Measurements from ENCODE around the gene POLDIP2.

Gene POLDIP2

DNA sequence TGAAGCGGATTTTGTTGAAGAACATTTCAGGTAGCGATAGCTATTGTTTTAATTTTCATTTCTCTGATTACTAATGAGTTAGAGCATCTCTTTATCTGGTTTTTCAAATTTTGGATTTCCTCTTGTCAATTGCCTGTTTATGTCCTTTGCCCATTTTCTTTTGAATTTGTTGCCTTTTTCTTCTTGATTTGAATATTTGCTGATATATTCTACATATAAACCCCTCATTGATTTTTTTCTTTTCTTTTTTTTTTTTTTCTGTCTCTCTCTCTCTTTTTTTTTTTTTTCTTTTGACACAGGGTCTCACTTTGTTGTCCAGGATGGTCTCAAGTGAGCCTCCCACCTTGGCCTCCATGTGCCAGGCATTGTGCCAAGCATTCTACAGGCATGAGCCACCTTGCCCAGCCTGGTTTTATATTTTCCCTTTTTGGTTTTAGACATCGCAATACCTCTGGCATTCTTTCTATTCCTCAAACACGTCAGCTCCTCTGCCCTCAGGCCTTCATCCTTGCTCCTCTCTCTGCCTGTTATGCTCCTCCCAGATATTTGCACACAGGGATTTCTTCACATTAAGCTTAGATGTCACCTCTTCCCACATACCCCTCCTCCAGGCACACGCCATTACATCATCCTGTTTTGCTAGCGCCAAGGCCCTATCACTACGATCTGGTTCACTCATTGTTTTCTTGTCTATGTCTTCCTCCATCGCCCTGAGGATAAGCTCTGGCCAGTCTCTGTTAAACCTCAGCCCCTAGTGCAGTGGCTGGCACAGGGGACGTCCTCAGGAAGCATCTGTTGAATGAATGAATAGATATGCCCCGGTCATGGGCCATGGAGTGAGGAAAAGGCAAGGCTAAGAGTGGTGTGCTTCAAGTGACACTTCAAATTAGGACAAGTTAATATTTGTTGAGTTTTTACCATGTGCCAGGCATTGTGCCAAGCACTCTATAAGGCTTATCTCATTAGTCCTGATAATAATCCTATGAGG lies 22.8 kb upstream of the POLDIP2 start:
- no peak for DNase-seq (ENCODE audit: low spot score)
- TF ChIP-seq, protein P1, sequence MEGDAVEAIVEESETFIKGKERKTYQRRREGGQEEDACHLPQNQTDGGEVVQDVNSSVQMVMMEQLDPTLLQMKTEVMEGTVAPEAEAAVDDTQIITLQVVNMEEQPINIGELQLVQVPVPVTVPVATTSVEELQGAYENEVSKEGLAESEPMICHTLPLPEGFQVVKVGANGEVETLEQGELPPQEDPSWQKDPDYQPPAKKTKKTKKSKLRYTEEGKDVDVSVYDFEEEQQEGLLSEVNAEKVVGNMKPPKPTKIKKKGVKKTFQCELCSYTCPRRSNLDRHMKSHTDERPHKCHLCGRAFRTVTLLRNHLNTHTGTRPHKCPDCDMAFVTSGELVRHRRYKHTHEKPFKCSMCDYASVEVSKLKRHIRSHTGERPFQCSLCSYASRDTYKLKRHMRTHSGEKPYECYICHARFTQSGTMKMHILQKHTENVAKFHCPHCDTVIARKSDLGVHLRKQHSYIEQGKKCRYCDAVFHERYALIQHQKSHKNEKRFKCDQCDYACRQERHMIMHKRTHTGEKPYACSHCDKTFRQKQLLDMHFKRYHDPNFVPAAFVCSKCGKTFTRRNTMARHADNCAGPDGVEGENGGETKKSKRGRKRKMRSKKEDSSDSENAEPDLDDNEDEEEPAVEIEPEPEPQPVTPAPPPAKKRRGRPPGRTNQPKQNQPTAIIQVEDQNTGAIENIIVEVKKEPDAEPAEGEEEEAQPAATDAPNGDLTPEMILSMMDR (IDR thresholded peaks at IDR 0.05; ENCODE audit: extremely low read depth, missing control alignments): no peak

DNA sequence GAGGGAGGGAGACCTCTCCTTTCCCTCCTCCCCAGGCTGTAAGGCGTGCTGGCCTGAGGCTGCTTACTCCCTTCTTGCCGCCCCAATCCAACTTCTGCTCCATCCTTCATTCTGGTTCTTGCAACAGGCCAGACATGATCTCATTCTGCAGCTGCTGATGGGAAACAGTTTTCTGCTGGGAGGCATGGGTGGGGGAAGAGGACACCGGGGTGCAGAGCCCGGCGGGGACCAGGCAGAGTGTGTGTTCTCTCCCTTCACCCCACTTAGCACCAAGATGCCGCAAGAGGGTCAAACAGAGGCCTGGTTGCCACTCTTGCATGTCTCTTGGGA lies 15.6 kb upstream of the POLDIP2 start:
- TF ChIP-seq, protein P1 (IDR thresholded peaks at IDR 0.05; ENCODE audit: extremely low read depth, missing control alignments): no peak
- no peak for DNase-seq (ENCODE audit: low spot score)

DNA sequence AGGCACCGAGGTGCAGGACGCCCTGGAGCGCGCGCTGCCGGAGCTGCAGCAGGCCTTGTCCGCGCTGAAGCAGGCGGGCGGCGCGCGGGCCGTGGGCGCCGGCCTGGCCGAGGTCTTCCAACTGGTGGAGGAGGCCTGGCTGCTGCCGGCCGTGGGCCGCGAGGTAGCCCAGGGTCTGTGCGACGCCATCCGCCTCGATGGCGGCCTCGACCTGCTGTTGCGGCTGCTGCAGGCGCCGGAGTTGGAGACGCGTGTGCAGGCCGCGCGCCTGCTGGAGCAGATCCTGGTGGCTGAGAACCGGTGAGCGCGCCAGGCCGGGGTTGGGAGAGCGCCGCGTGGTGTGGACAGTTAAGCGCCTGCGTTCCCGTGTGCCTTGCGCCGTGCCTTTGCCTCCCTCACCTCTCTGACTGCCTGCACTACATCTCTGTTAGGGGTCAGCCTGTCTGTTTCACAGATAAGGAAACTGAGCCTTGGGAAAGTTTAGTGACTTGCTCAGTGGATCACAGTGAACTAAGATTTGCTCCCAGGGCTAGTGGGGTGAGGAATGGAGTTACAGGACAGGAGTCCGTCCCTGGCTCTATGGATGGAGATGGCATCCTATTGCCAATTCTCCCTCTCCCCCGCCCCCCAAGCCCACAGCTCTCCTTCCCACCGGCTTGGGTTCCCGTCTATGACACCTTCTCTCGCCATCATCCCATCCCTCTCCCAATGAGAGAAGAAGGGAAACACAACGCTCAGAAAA lies 15.0 kb upstream of the POLDIP2 start:
- no peak for DNase-seq (ENCODE audit: low spot score)
- TF ChIP-seq, protein P1 (IDR thresholded peaks at IDR 0.05; ENCODE audit: extremely low read depth, missing control alignments): no peak

DNA sequence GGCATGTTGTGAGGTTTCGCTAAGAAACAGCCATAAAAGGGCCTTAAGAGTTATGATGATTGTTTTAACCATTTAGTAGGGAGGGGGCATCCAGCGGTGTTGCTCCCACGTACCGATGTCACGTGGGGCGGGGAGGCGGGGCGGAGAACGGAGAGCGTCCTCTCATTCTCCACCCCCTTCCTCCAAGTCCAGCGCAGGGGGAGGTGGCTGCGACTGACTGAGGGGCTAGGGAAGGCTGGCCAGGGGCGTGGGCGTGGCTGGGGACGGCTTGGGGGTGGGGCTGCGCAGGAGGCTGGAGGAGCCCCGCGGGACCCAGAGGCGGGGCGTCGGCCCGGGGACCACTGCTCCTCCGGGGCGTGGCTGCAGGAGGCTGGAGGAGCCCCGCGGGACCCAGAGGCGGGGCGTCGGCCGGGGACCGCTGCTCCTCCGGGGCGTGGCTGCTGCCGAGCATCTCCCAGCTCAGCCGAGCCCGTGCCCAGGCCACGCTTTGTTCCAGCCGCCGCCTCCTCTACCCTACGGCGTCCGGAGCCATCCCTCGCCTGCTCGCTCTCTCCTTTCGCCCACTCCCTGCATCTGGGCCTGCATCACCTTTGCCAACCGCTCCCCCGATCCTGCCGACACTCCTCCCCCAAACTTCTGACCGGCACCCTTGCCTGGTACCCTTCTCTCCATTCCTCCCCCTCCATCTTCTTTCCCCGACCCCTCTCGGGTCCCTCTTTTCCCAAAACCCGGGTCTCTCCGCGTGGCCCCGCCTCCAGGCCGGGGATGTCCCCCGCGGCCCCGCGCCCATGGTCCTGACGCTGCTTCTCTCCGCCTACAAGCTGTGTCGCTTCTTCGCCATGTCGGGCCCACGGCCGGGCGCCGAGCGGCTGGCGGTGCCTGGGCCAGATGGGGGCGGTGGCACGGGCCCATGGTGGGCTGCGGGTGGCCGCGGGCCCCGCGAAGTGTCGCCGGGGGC lies 14.2 kb upstream of the POLDIP2 start, which contains the start of gene SARM1:
Gene SARM1, plus strand, starts transcription at position 450 of the 958 bp plus-strand sequence. Its CDS starts 339 bp downstream, at position 789.
- TF ChIP-seq, protein P1 (IDR thresholded peaks at IDR 0.05; ENCODE audit: extremely low read depth, missing control alignments): no peak
- DNase-seq (ENCODE audit: low spot score): peak; percentile 96

DNA sequence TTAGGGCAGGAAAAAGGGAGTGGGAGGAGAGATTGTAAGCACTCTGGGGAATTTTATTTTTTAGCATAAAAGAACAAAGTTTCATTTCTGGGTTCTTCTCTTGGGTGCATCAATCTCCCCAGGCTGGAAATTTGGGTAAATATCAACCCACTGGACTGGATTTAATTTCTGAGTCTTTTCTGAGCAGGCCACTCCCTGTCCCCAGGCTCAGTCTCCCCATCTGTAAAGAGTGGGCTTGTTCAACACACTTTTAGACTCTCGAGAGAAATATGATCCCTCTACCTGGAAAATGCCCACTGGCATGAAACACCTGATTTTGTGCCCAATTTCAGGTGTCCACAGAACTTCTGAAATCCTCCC lies 13.4 kb upstream of the POLDIP2 start:
- no peak for DNase-seq (ENCODE audit: low spot score)
- TF ChIP-seq, protein P1 (IDR thresholded peaks at IDR 0.05; ENCODE audit: extremely low read depth, missing control alignments): no peak

DNA sequence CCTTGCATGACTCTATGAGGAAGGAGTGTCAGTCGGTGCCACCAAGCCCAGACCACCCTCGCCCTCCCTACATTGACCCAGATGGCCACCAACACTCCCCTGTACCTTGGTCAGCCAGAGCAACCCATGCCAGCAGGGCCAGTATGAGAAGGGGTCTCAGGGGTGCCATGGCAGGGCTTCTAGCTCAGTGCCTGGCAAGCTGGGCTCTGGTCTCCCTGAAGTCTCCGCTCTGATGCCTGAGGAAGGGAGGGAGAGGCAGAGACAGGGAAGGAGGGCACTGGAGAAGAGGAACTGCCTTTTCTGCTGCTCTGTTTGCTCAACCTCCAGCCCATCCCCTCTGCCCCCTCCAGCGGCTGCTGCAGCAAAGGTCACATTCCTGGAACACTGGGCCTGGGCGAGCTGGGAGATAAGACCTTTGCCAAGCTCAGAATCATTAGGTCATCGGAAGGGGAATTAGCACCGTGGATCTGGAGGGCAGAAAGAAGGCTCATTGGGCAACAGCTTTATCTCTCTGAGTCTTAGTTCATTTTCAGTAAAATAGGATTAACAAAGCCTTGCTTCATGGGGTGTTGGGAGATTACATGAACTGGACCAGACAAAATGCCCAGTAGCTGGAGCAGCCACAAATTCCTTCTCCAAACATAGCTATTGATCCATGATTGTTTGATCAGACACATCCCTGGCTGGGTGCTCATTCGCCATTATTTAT lies 12.9 kb upstream of the POLDIP2 start, which contains the start of gene VTN:
Gene VTN, minus strand, starts transcription at position 273 of the 709 bp plus-strand sequence. Its CDS starts 104 bp downstream, at position 169.
- DNase-seq (ENCODE audit: low spot score): no peak
- TF ChIP-seq, protein P1 (IDR thresholded peaks at IDR 0.05; ENCODE audit: extremely low read depth, missing control alignments): no peak
